PC-9 (cell line): Measurements from ENCODE around the gene ADAMTS3.

ENCODE experiments used
- EZH2 ChIP-seq: fragments of 200-600 bp; sonication (generic); IDR thresholded peaks from 2 replicates; pipeline ENCODE4 v1.8.0; 2017; ENCODE audit warnings: antibody characterized with exemption, low read depth
- TF ChIP-seq, protein P1 (sequence below): fragments of 200-600 bp; sonication (generic); conservative IDR thresholded peaks from 2 replicates; pipeline ENCODE4 v1.6.1; 2017; ENCODE audit warnings: mixed run types, antibody characterized with exemption, mild to moderate bottlenecking, moderate library complexity

DNA sequence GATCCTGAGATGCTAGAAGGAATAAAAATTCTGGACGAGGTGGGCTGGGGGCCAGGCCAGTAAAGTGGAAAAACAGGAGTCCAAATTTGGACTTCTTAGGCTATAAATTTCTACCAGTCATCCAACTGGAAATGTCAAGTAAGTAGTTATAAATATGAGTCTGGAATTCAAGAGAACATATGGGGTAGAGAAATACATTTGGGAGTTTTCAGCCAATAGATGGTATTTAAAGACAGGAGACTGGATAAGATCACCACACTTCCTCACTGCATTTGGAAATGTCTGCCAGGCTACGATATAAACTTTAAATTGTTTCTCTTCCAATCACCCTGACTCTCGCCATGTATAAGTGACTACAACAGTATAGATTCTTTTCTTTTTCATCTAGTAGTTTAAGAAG is 294.8 kb downstream of the ADAMTS3 start:
- TF ChIP-seq, protein P1, sequence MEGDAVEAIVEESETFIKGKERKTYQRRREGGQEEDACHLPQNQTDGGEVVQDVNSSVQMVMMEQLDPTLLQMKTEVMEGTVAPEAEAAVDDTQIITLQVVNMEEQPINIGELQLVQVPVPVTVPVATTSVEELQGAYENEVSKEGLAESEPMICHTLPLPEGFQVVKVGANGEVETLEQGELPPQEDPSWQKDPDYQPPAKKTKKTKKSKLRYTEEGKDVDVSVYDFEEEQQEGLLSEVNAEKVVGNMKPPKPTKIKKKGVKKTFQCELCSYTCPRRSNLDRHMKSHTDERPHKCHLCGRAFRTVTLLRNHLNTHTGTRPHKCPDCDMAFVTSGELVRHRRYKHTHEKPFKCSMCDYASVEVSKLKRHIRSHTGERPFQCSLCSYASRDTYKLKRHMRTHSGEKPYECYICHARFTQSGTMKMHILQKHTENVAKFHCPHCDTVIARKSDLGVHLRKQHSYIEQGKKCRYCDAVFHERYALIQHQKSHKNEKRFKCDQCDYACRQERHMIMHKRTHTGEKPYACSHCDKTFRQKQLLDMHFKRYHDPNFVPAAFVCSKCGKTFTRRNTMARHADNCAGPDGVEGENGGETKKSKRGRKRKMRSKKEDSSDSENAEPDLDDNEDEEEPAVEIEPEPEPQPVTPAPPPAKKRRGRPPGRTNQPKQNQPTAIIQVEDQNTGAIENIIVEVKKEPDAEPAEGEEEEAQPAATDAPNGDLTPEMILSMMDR: no peak
- TF ChIP-seq EZH2: no peak
